OCI-LY7 (cell line): Measurements from ENCODE around the gene TP53INP2. TPM values are rescaled to one million over a fixed set of nuclear protein-coding genes. Genes with fewer than 3 reads are reported as not detected.
A peak's percentile ranks its signal among the peaks of the same experiment; 100 is the strongest.

ENCODE experiments used
- BruUV-seq: library from RNA; stranded (reverse); fragments of 400-500 nt; replicated peaks from 2 replicates; lab custom pipeline; 2021; lab: Mats Ljungman, UMichigan
- CTCF ChIA-PET: fragments of 300-600 bp; sonication (Branson Sonifier 250); formaldehyde crosslinking; loops from one replicate; lab custom pipeline; 2022; ENCODE audit warnings: antibody characterized with exemption; ENCODE audit not compliant: unreplicated experiment; lab: Charles Lee
- POLR2A ChIA-PET: fragments of 300-600 bp; sonication (Branson Sonifier 250); formaldehyde crosslinking; loops from one replicate; lab custom pipeline; 2022; ENCODE audit warnings: antibody characterized with exemption; lab: Charles Lee
- DNase-seq: peaks from one replicate; pipeline ENCODE4 v3.0.0-alpha.2; 2015; ENCODE audit warnings: low spot score
- H2AFZ ChIP-seq: fragments of 200-600 bp; sonication (generic), shearing (Covaris generic); 2 replicates; pipeline ENCODE4 v1.6.1; 2014; ENCODE audit warnings: mild to moderate bottlenecking, antibody characterized with exemption, low read length, moderate library complexity
- H3K27ac ChIP-seq: fragments of 200-600 bp; sonication (generic); 2 replicates; pipeline ENCODE4 v1.5.1; 2014; ENCODE audit warnings: mixed run types, low read depth, mild to moderate bottlenecking, moderate library complexity, low read length, inconsistent platforms; ENCODE audit not compliant: poor library complexity, severe bottlenecking
- H3K36me3 ChIP-seq: fragments of 200-600 bp; sonication (generic); 2 replicates; pipeline ENCODE4 v1.6.1; 2014; ENCODE audit warnings: mild to moderate bottlenecking, antibody characterized with exemption, low read length, moderate library complexity, mixed read lengths; ENCODE audit not compliant: insufficient read depth
- H3K4me1 ChIP-seq: fragments of 200-600 bp; sonication (generic); 2 replicates; pipeline ENCODE4 v1.5.1; 2014; ENCODE audit warnings: mild to moderate bottlenecking, low read length; ENCODE audit not compliant: insufficient read depth, poor library complexity, severe bottlenecking
- H3K4me2 ChIP-seq: fragments of 200-600 bp; sonication (generic); 2 replicates; pipeline ENCODE4 v1.6.1; 2014; ENCODE audit warnings: mild to moderate bottlenecking, low read length
- H3K4me3 ChIP-seq: fragments of 200-600 bp; sonication (generic); 2 replicates; pipeline ENCODE4 v1.5.1; 2014; ENCODE audit warnings: mild to moderate bottlenecking, low read depth, low read length; ENCODE audit not compliant: poor library complexity, severe bottlenecking
- H3K79me2 ChIP-seq: fragments of 200-600 bp; sonication (generic); 2 replicates; pipeline ENCODE4 v1.6.1; 2016; ENCODE audit warnings: low read depth, mild to moderate bottlenecking, low read length, moderate library complexity, mixed read lengths; ENCODE audit not compliant: insufficient read depth
- H3K9me2 ChIP-seq: fragments of 200-600 bp; sonication (generic); 2 replicates; pipeline ENCODE4 v1.6.1; 2016; ENCODE audit warnings: mild to moderate bottlenecking, low read length, mixed read lengths; ENCODE audit not compliant: insufficient read depth
- H3K9me3 ChIP-seq: fragments of 200-600 bp; sonication (generic); 2 replicates; pipeline ENCODE4 v1.6.1; 2014; ENCODE audit warnings: mild to moderate bottlenecking, mixed run types, low read length, mixed read lengths
- H4K20me1 ChIP-seq: fragments of 200-600 bp; sonication (generic); 2 replicates; pipeline ENCODE4 v1.6.1; 2014; ENCODE audit warnings: mild to moderate bottlenecking, antibody characterized with exemption, low read length, moderate library complexity, mixed read lengths; ENCODE audit not compliant: insufficient read depth
- EZH2phosphoT487 ChIP-seq: fragments of 200-600 bp; sonication (generic); IDR thresholded peaks from 2 replicates; pipeline ENCODE4 v1.6.1; 2018; ENCODE audit warnings: low read depth, borderline replicate concordance, mild to moderate bottlenecking, mixed run types, antibody characterized with exemption, low read length, moderate library complexity, mixed read lengths
- intact Hi-C: fragments of 100-400 bp; cut with micrococcal nuclease; formaldehyde crosslinking; loops from one replicate; pipeline ENCODE4 v1.10.0; 2022; ENCODE audit not compliant: unreplicated experiment
- total RNA-seq, 2 experiments: library from RNA; depleted of rRNA in 1 of 2; stranded (reverse); fragments of >200 nt in 1 of 2; shearing (Covaris generic) in 1 of 2; gene quantifications; 2 replicates each; pipeline ENCODE4 v1.2.3, GENCODE V29; 2014 to 2022
- TF ChIP-seq, protein P1 (sequence below): fragments of 200-600 bp; sonication (generic); conservative IDR thresholded peaks from 2 replicates; pipeline ENCODE4 v1.5.1; 2014; ENCODE audit warnings: mild to moderate bottlenecking, antibody characterized with exemption, low read length, moderate library complexity, mixed read lengths

TP53INP2 gene
- total RNA-seq, 2 experiments from 2014 or later: 0.73 to 7.9 TPM

- ChIA-PET CTCF (no interaction called here), POLR2A (interaction anchor here (0.6 to 1.6 kb wide), 2 partner anchors 19 to 944 kb away, joined by 3 to 4 read pairs; no protein-coding TSS in a partner anchor)
- Histone ChIP-seq H3K4me2 (no peak overlapping the region), H2AFZ (no peak overlapping the region), H3K27ac (no peak overlapping the region), H3K4me1 (peaks cover 10% of the 10 kb centered on the region), H3K9me3 (no peaks in the 10 kb centered on the region), H3K9me2 (no peaks in the 10 kb centered on the region), H4K20me1 (no peaks in the 10 kb centered on the region), H3K36me3 (no peaks in the 10 kb centered on the region; the same call in 1 of the 2 replicates), H3K4me3 (no peak overlapping the region), H3K79me2 (peaks cover 19% of the 10 kb centered on the region)
- BruUV-seq: no TSS peak
- intact Hi-C loops: no loop called here
- TF ChIP-seq EZH2phosphoT487: no peak
- TF ChIP-seq, protein P1, sequence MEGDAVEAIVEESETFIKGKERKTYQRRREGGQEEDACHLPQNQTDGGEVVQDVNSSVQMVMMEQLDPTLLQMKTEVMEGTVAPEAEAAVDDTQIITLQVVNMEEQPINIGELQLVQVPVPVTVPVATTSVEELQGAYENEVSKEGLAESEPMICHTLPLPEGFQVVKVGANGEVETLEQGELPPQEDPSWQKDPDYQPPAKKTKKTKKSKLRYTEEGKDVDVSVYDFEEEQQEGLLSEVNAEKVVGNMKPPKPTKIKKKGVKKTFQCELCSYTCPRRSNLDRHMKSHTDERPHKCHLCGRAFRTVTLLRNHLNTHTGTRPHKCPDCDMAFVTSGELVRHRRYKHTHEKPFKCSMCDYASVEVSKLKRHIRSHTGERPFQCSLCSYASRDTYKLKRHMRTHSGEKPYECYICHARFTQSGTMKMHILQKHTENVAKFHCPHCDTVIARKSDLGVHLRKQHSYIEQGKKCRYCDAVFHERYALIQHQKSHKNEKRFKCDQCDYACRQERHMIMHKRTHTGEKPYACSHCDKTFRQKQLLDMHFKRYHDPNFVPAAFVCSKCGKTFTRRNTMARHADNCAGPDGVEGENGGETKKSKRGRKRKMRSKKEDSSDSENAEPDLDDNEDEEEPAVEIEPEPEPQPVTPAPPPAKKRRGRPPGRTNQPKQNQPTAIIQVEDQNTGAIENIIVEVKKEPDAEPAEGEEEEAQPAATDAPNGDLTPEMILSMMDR: no peak
- no peak for DNase-seq
These were observed 30.7 kb upstream of the TP53INP2 start for GRCh38 chr20:34673412-34673811.

DNA sequence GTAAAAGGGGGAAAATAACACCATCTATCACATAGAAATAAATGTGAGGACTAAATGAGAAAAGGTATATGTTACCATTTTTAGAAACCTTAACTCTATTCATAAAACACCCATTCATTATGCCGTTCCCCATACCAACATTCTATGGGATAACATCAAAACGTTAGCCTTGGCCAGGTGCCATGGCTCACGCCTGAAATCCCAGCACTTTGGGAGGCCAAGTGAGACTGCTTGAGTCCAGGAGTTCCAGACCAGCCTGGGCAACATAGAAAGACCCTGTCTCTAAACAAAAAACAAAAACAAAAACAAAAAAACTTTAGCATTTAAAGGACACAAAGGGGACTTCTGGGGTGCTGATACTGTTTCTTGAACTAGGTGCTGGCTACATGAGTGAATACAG lies 28.6 kb upstream of the TP53INP2 start:
- POLR2A ChIA-PET: interaction anchor here (0.6 kb wide), 1 partner anchor 41 kb away, joined by 3 read pairs; no protein-coding TSS in a partner anchor
- intact Hi-C loops: no loop called here
- DNase-seq: no peak
- BruUV-seq: TSS peak; percentile 61
- H3K36me3 ChIP-seq: no peaks in the 10 kb centered on the region
- H3K4me2 ChIP-seq: peak overlapping the region; percentile 94
- no peak for TF ChIP-seq EZH2phosphoT487
- TF ChIP-seq, protein P1: no peak
- H3K9me2 ChIP-seq: no peaks in the 10 kb centered on the region
- CTCF ChIA-PET: no interaction called here
- no peaks in the 10 kb centered on the region for H3K9me3 ChIP-seq
- H3K4me3 ChIP-seq: peak overlapping the region; percentile 93
- peaks cover 13% of the 10 kb centered on the region for H3K4me1 ChIP-seq
- H2AFZ ChIP-seq: no peak overlapping the region
- H3K79me2 ChIP-seq: peaks cover 19% of the 10 kb centered on the region
- H3K27ac ChIP-seq: no peak overlapping the region
- H4K20me1 ChIP-seq: no peaks in the 10 kb centered on the region

DNA sequence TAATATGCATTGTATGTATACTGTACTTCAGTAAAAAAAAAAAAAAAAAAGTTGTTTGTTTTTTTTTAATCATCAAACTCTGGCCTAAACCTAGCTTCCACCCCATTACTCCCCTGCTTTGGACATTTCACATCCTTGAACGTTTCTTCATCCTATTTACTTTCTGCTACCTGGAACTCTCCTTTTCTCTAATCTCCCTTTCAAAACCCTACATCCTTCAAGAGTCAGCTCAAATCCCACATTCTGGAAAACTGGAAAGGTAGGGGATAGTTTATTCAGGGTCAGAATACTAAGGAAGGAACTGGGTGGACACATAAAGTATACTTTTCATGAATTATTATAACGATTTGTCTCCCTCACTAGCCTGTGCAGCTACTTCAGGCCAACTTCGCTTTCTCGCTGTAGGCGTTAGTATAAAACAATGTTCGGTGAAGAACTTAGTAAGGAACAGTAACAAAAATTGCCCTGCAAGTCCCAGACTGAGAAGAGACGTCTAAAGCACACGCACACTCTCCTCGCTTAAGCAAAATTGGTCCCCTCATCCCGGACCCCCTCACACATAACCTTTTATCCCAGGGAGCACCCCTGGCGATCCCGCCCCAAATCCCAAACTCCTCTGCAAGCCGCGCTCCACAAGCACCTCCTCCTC lies 28.0 kb upstream of the TP53INP2 start:
- peak overlapping the region; percentile 94 for H3K4me2 ChIP-seq
- H3K4me3 ChIP-seq: peak overlapping the region; percentile 93
- no peaks in the 10 kb centered on the region for H3K9me3 ChIP-seq
- peak overlapping the region; percentile 4; the same call in 1 of the 2 replicates for H2AFZ ChIP-seq
- intact Hi-C loops: no loop called here
- H3K9me2 ChIP-seq: no peaks in the 10 kb centered on the region
- no peaks in the 10 kb centered on the region for H3K36me3 ChIP-seq
- H4K20me1 ChIP-seq: no peaks in the 10 kb centered on the region
- H3K79me2 ChIP-seq: peaks cover 19% of the 10 kb centered on the region
- ChIA-PET POLR2A (interaction anchor here (0.6 to 0.7 kb wide), 3 partner anchors 24 to 648 kb away, joined by 3 to 4 read pairs (median 3); no protein-coding TSS in a partner anchor), CTCF (no interaction called here)
- H3K4me1 ChIP-seq: peaks cover 16% of the 10 kb centered on the region
- H3K27ac ChIP-seq: no peak overlapping the region
- DNase-seq: peak; percentile 11
- no TSS peak for BruUV-seq
- TF ChIP-seq, protein P1: no peak
- no peak for TF ChIP-seq EZH2phosphoT487
